IMR-90 (cell line): Measurements from ENCODE around the gene LMNB1. TPM values are rescaled to one million over a fixed set of nuclear protein-coding genes. Genes with fewer than 3 reads are reported as not detected.

Experiments
- CTCF ChIP-seq: conservative IDR thresholded peaks from 2 replicates; pipeline ENCODE4 v1.5.1; 2012; ENCODE audit warnings: mild to moderate bottlenecking, low read depth, low read length, improper control_type of control experiment
- RAD21 ChIP-seq: IDR thresholded peaks from 2 replicates; pipeline ENCODE4 v1.6.1; 2012; ENCODE audit warnings: low read length, improper control_type of control experiment
- polyA plus RNA-seq, 3 experiments: library from polyadenylated mRNA; depleted of rRNA; stranded (reverse); fragments of >200 nt; gene quantifications; 2 replicates each; pipeline ENCODE4 v1.2.3, GENCODE V29; 2012; ENCODE audit warnings: low replicate concordance in 1 of 3
- total RNA-seq: library from RNA; depleted of rRNA; stranded (reverse); fragments of >200 nt; gene quantifications from 2 replicates; pipeline ENCODE4 v1.2.3, GENCODE V29; 2012

Gene LMNB1
- total and polyA plus RNA-seq, 2 of the 4 experiments (the other 2 are of a cell fraction) = 36.0 to 53.6 TPM

- TF ChIP-seq CTCF = no peak
- no peak for TF ChIP-seq RAD21
Measured at GRCh38 chr5:126778675-126779403, 1.9 kb downstream of the LMNB1 start (continued).
